ENCODE results near the gene SLC7A14. TPM values are rescaled to one million over a fixed set of nuclear protein-coding genes. Genes with fewer than 3 reads are reported as not detected.

SLC7A14 gene
- polyA plus RNA-seq, 3 donors = not detected

DNA sequence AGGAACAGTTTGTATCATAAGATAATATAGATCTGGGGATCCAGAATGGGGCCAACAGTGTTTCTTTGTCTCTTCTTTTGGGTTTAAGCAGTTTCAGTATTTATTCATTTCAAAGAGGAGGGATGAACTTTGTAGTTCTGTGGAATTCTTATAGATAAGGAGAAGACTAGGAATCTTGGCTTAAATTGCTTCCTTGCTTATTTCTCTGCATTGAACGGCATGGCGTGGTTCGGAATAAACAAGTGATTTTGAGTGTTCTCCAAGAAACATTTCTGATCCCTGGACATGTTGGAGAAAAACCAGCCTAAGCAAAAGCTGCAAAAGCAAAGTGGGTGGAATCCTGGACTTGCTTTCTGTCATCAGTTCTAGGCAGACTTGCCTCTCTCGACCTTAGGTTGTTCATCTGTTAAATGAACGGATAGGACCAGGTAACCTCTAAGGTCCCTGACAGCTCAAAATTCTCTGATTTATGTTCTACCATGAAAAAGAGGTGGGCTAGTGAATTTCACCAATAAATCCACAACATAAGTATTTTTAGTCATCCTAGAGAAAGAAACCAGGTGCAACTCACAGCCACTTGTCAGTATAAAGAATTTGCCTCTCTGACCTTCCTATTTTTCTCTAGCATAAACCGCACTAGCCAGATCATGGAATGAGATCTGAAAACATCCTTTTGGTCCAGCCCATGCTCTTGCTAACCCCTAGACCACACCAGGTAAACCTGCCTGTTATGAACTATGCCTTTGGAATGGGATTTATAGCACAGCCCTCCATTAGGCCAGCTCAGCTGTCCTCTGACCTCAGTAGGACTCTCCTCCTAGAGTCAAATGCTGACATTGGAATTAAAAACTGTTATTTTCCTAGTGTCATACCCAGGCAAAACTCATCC is 88.4 kb downstream of the SLC7A14 start:
- peaks cover 0 to 2% (median 0%) of the 10 kb centered on the region in 7 donors for H3K9me3 Mint-ChIP-seq
- no peak overlapping the region for H2AFZ ChIP-seq (ENCODE audit: insufficient read depth, low read depth, low read length, poor library complexity, severe bottlenecking)
- H3K4me3 ChIP-seq (replicated peaks in 1 of 3; ENCODE audit: low read depth in 2 of 3, low read length in 3 of 3) = no peak overlapping the region
- no peak for TF ChIP-seq CTCF (IDR thresholded peaks at IDR 0.05)
- no peak for DNase-seq
- peaks cover 2 to 7% (median 4%) of the 10 kb centered on the region in 3 donors for H3K27me3 Mint-ChIP-seq (ENCODE audit: low read depth in 3 of 3)
- no peaks in the 10 kb centered on the region for H3K27me3 ChIP-seq (ENCODE audit: control insufficient read depth in 2 of 2, insufficient read depth in 2 of 2, low read length in 2 of 2)
- no peak overlapping the region for H3K27ac ChIP-seq (ENCODE audit: low read depth in 1 of 2, low read length in 2 of 2)
- no peak overlapping the region for H3K27ac Mint-ChIP-seq
- H3K4me1 Mint-ChIP-seq = no peaks in the 10 kb centered on the region
- WGBS (ENCODE audit: insufficient coverage) = 93% methylated on average over 4 of the region's 6 CpGs
- no peaks in the 10 kb centered on the region for H3K36me3 ChIP-seq (replicated peaks in 1 of 2; ENCODE audit: control insufficient read depth in 1 of 2, insufficient read depth in 2 of 2, low read length in 2 of 2)
- no peaks in the 10 kb centered on the region for H3K36me3 Mint-ChIP-seq
- no peak overlapping the region for H3K4me3 Mint-ChIP-seq
- H3K4me1 ChIP-seq (ENCODE audit: control insufficient read depth in 1 of 2, insufficient read depth in 2 of 2, low read length in 2 of 2) = no peaks in the 10 kb centered on the region
- H3K9me3 ChIP-seq (replicated peaks in 1 of 2; ENCODE audit: control insufficient read depth in 1 of 2, insufficient read depth in 1 of 2, low read length in 2 of 2) = no peaks in the 10 kb centered on the region
- H3K4me2 ChIP-seq (replicated peaks; ENCODE audit: extremely low read depth, low read length, poor library complexity, severe bottlenecking) = no peak overlapping the region
- H3K79me2 ChIP-seq (ENCODE audit: insufficient read depth, low read length) = no peaks in the 10 kb centered on the region
- intact Hi-C loops (cut with micrococcal nuclease) = no loop called here
- H3K9ac ChIP-seq (ENCODE audit: insufficient read depth, low read length, poor library complexity, severe bottlenecking) = no peak overlapping the region
- H4K20me1 ChIP-seq (ENCODE audit: insufficient read depth, low read length) = no peaks in the 10 kb centered on the region

- Histone ChIP-seq H3K9me3 (replicated peaks in 1 of 2; ENCODE audit: control insufficient read depth in 1 of 2, insufficient read depth in 1 of 2, low read length in 2 of 2) (no peaks in the 10 kb centered on the region), H3K79me2 (ENCODE audit: insufficient read depth, low read length) (no peaks in the 10 kb centered on the region), H3K4me1 (ENCODE audit: control insufficient read depth in 1 of 2, insufficient read depth in 2 of 2, low read length in 2 of 2) (no peaks in the 10 kb centered on the region), H2AFZ (ENCODE audit: insufficient read depth, low read depth, low read length, poor library complexity, severe bottlenecking) (no peak overlapping the region), H3K4me2 (replicated peaks; ENCODE audit: extremely low read depth, low read length, poor library complexity, severe bottlenecking) (no peak overlapping the region), H3K27me3 (ENCODE audit: control insufficient read depth in 2 of 2, insufficient read depth in 2 of 2, low read length in 2 of 2) (no peaks in the 10 kb centered on the region), H3K4me3 (replicated peaks in 1 of 3; ENCODE audit: low read depth in 2 of 3, low read length in 3 of 3) (no peak overlapping the region), H4K20me1 (ENCODE audit: insufficient read depth, low read length) (no peaks in the 10 kb centered on the region), H3K36me3 (replicated peaks in 1 of 2; ENCODE audit: control insufficient read depth in 1 of 2, insufficient read depth in 2 of 2, low read length in 2 of 2) (no peaks in the 10 kb centered on the region), H3K27ac (ENCODE audit: low read depth in 1 of 2, low read length in 2 of 2) (no peak overlapping the region), H3K9ac (ENCODE audit: insufficient read depth, low read length, poor library complexity, severe bottlenecking) (no peak overlapping the region)
- no peaks in the 10 kb centered on the region for H3K36me3 Mint-ChIP-seq
- WGBS (ENCODE audit: insufficient coverage) = 90% methylated on average over 3 of the region's 6 CpGs
- H3K27ac Mint-ChIP-seq = no peak overlapping the region
- TF ChIP-seq CTCF (IDR thresholded peaks at IDR 0.05) = no peak
- intact Hi-C loops (cut with micrococcal nuclease) = no loop called here
- DNase-seq = no peak
- H3K27me3 Mint-ChIP-seq (ENCODE audit: low read depth in 3 of 3) = peaks cover under 1 to 7% (median 3%) of the 10 kb centered on the region in 3 donors
- no peaks in the 10 kb centered on the region for H3K4me1 Mint-ChIP-seq
- H3K4me3 Mint-ChIP-seq = no peak overlapping the region
- peaks cover 0 to 2% (median 0%) of the 10 kb centered on the region in 7 donors for H3K9me3 Mint-ChIP-seq
These were observed 89.1 kb downstream of the SLC7A14 start for GRCh38 chr3:170496868-170497140.
